HepG2 (cell line): ENCODE data around the gene FAM83E.

Experiments used
- ELF4 ChIP-seq: sonication (generic); formaldehyde crosslinking; IDR thresholded peaks from 2 replicates; pipeline ENCODE4 v1.5.0; 2020; ENCODE audit warnings: missing genetic modification reagents, mild to moderate bottlenecking, moderate library complexity, borderline replicate concordance
- MEIS2 ChIP-seq: sonication (generic); formaldehyde crosslinking; IDR thresholded peaks from 2 replicates; pipeline ENCODE4 v1.9.0; 2021; ENCODE audit warnings: mild to moderate bottlenecking, missing genetic modification reagents
- POLR2AphosphoS5 ChIP-seq: IDR thresholded peaks from 2 replicates; pipeline ENCODE4 v1.6.1; 2012; ENCODE audit warnings: low read depth, low read length
- SALL2 ChIP-seq: sonication (generic); formaldehyde crosslinking; IDR thresholded peaks from 2 replicates; pipeline ENCODE4 v1.8.1; 2023; ENCODE audit warnings: mild to moderate bottlenecking, missing genetic modification reagents, inconsistent platforms
- SUZ12 ChIP-seq: fragments of 150-350 bp; IDR thresholded peaks from 2 replicates; pipeline ENCODE4 v1.6.1; 2014; ENCODE audit warnings: low read depth, low read length

DNA sequence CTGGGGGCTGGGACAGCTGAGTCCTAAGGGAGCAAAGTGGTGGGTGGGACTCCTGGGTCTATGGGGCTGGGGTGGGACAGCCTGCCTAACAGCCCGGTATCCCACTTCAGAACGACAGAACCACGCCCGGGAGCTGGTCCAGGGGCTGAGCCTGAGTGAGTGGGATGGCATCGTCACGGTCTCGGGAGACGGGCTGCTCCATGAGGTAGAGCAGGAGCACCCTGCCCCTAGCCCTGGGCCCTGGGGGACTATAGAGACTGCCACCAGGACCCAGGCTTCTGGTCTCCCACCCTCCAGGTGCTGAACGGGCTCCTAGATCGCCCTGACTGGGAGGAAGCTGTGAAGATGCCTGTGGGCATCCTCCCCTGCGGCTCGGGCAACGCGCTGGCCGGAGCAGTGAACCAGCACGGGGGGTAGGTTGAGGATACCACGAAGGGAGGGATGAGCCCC, 13.0 kb upstream of the FAM83E start:
- TF ChIP-seq MEIS2 (CRISPR knock-in tag) (no peak), ELF4 (CRISPR knock-in tag) (no peak), POLR2AphosphoS5 (no peak), SALL2 (no peak), SUZ12 (no peak)
